Spleen (tissue), 7 donors: Measurements from ENCODE around the gene ACYP1.

Source experiments
- CTCF ChIP-seq, 11 experiments: fragments of 200-600 bp in 7 of 11; fragments of 450-650 bp in 4 of 11; sonication (generic) in 4 of 11; IDR thresholded peaks in 8 of 11; conservative IDR thresholded peaks in 3 of 11; 1 replicate in 7 of 11; 2 replicates in 4 of 11; pipeline versions ENCODE4 v1.4.0 to v1.8.0; 2016 to 2021; ENCODE audit warnings: antibody characterized with exemption in 11 of 11, inconsistent platforms in 4 of 11, mild to moderate bottlenecking in 1 of 11
- POLR2A ChIP-seq, 3 donors: fragments of 450-650 bp; IDR thresholded peaks; one replicate each; pipeline ENCODE4 v1.5.1; 2017; ENCODE audit warnings: antibody characterized with exemption in 3 of 3, mild to moderate bottlenecking in 1 of 3
- donor health status: DM: no; HTN: no; CAD: no; lungs with moderate emphysema.
- donor health status: DM: no; HTN: no; CAD: no.
- donor health status: DM: no; HTN: no; CAD: no.

GRCh38 chr14:75041613-75042012 lies 22.2 kb downstream of the ACYP1 start:
- TF ChIP-seq CTCF (IDR thresholded peaks at IDR 0.05 in 8 of 11, conservative IDR thresholded peaks at IDR 0.05 in 3 of 11) (no peak), POLR2A (IDR thresholded peaks at IDR 0.05) (no peak)
